WTC11 (cell line): ENCODE results near the gene HEATR5A.
"Not testable (repeated sequence)": the region's sequence is repeated elsewhere in the genome, so short reads cannot be mapped to it uniquely, and the experiment has no call there.

Source experiments
- ATF1 ChIP-seq: sonication (generic); formaldehyde crosslinking; IDR thresholded peaks from 2 replicates; pipeline ENCODE4 v1.8.1; 2023; ENCODE audit warnings: mild to moderate bottlenecking, moderate library complexity, missing genetic modification reagents
- CREB1 ChIP-seq: sonication (generic); formaldehyde crosslinking; IDR thresholded peaks from 2 replicates; pipeline ENCODE4 v1.8.0; 2023; ENCODE audit warnings: mild to moderate bottlenecking, missing genetic modification reagents
- SP1 ChIP-seq: sonication (generic); formaldehyde crosslinking; conservative IDR thresholded peaks from 2 replicates; pipeline ENCODE4 v1.8.1; 2022; ENCODE audit warnings: missing genetic modification reagents
- TP53 ChIP-seq: sonication (generic); formaldehyde crosslinking; IDR thresholded peaks from 2 replicates; pipeline ENCODE4 v1.8.1; 2023; ENCODE audit warnings: mild to moderate bottlenecking, missing genetic modification reagents
- ZNF121 ChIP-seq: sonication (generic); formaldehyde crosslinking; IDR thresholded peaks from 2 replicates; pipeline ENCODE4 v1.8.0; 2023; ENCODE audit warnings: missing genetic modification reagents
- TF ChIP-seq, protein P1 (sequence below): fragments of 200-600 bp; IDR thresholded peaks from 2 replicates; pipeline ENCODE4 v1.8.0; 2022; ENCODE audit warnings: antibody characterized with exemption
- TF ChIP-seq, protein P2 (sequence below): sonication (generic); formaldehyde crosslinking; IDR thresholded peaks from 2 replicates; pipeline ENCODE4 v1.8.1; 2022; ENCODE audit warnings: low read depth, missing genetic modification reagents, borderline replicate concordance
- TF ChIP-seq, protein P3 (sequence below): sonication (generic); formaldehyde crosslinking; IDR thresholded peaks from 2 replicates; pipeline ENCODE4 v1.8.0; 2022; ENCODE audit warnings: mild to moderate bottlenecking, missing genetic modification reagents
- TF ChIP-seq, protein P4 (sequence below): sonication (generic); formaldehyde crosslinking; IDR thresholded peaks from 2 replicates; pipeline ENCODE4 v1.8.1; 2023; ENCODE audit warnings: mild to moderate bottlenecking, missing genetic modification reagents, borderline replicate concordance
- TF ChIP-seq, protein P5 (sequence below): sonication (generic); formaldehyde crosslinking; IDR thresholded peaks from 2 replicates; pipeline ENCODE4 v1.8.1; 2023; ENCODE audit warnings: mild to moderate bottlenecking, missing genetic modification reagents, moderate library complexity
- TF ChIP-seq, protein P6 (sequence below): sonication (generic); formaldehyde crosslinking; IDR thresholded peaks from 2 replicates; pipeline ENCODE4 v1.8.0; 2023; ENCODE audit warnings: missing genetic modification reagents

DNA sequence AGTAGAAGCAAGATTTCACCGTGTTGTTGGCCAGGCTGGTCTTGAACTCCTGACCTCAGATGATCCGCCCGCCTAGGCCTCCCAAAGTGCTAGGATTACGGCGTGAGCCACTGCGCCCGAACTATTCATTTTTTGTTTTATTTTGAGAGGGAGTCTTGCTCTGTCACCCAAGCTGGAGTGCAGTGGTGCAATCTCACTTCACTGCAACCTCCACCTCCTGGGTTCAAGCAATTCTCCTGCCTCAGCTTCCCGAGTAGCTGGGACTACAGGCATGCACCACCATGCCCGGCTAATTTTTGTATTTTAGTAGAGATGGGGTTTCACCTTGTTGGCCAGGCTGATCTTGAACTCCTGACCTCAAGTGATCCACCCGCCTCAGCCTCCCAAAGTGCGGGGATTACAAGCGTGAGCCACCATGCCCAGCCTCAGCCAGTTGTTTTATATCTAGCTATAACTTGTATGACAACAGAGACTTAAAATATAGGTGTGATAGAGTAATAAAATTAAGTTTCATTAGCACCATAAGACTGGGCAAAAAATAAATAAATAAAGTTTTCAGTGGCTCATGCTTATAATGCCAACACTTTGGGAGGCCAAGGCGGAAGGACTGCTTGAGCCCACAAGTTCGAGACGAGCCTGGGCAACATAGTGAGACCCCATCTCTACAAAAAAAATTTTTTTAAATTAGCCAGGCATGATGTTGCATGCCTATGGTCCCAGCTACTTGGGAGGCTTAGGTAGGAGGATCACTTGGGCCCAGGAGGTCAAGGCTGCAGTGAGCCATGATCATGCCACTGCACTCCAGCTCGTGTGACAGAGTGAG is 41.0 kb downstream of the HEATR5A start:
- TF ChIP-seq SP1, ATF1, CREB1, TP53 (CRISPR knock-in tag): not testable (repeated sequence)
- TF ChIP-seq, protein P1, sequence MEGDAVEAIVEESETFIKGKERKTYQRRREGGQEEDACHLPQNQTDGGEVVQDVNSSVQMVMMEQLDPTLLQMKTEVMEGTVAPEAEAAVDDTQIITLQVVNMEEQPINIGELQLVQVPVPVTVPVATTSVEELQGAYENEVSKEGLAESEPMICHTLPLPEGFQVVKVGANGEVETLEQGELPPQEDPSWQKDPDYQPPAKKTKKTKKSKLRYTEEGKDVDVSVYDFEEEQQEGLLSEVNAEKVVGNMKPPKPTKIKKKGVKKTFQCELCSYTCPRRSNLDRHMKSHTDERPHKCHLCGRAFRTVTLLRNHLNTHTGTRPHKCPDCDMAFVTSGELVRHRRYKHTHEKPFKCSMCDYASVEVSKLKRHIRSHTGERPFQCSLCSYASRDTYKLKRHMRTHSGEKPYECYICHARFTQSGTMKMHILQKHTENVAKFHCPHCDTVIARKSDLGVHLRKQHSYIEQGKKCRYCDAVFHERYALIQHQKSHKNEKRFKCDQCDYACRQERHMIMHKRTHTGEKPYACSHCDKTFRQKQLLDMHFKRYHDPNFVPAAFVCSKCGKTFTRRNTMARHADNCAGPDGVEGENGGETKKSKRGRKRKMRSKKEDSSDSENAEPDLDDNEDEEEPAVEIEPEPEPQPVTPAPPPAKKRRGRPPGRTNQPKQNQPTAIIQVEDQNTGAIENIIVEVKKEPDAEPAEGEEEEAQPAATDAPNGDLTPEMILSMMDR = not testable (repeated sequence)
- TF ChIP-seq, protein P2, sequence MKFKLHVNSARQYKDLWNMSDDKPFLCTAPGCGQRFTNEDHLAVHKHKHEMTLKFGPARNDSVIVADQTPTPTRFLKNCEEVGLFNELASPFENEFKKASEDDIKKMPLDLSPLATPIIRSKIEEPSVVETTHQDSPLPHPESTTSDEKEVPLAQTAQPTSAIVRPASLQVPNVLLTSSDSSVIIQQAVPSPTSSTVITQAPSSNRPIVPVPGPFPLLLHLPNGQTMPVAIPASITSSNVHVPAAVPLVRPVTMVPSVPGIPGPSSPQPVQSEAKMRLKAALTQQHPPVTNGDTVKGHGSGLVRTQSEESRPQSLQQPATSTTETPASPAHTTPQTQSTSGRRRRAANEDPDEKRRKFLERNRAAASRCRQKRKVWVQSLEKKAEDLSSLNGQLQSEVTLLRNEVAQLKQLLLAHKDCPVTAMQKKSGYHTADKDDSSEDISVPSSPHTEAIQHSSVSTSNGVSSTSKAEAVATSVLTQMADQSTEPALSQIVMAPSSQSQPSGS (CRISPR knock-in tag) = not testable (repeated sequence)
- TF ChIP-seq ZNF121 (CRISPR knock-in tag) = 0 out of 2 replicates have a peak, but pooled peaks have one; percentile 6
- TF ChIP-seq, protein P3, sequence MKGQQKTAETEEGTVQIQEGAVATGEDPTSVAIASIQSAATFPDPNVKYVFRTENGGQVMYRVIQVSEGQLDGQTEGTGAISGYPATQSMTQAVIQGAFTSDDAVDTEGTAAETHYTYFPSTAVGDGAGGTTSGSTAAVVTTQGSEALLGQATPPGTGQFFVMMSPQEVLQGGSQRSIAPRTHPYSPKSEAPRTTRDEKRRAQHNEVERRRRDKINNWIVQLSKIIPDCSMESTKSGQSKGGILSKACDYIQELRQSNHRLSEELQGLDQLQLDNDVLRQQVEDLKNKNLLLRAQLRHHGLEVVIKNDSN (CRISPR knock-in tag) = not testable (repeated sequence)
- TF ChIP-seq, protein P4, sequence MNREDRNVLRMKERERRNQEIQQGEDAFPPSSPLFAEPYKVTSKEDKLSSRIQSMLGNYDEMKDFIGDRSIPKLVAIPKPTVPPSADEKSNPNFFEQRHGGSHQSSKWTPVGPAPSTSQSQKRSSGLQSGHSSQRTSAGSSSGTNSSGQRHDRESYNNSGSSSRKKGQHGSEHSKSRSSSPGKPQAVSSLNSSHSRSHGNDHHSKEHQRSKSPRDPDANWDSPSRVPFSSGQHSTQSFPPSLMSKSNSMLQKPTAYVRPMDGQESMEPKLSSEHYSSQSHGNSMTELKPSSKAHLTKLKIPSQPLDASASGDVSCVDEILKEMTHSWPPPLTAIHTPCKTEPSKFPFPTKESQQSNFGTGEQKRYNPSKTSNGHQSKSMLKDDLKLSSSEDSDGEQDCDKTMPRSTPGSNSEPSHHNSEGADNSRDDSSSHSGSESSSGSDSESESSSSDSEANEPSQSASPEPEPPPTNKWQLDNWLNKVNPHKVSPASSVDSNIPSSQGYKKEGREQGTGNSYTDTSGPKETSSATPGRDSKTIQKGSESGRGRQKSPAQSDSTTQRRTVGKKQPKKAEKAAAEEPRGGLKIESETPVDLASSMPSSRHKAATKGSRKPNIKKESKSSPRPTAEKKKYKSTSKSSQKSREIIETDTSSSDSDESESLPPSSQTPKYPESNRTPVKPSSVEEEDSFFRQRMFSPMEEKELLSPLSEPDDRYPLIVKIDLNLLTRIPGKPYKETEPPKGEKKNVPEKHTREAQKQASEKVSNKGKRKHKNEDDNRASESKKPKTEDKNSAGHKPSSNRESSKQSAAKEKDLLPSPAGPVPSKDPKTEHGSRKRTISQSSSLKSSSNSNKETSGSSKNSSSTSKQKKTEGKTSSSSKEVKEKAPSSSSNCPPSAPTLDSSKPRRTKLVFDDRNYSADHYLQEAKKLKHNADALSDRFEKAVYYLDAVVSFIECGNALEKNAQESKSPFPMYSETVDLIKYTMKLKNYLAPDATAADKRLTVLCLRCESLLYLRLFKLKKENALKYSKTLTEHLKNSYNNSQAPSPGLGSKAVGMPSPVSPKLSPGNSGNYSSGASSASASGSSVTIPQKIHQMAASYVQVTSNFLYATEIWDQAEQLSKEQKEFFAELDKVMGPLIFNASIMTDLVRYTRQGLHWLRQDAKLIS (CRISPR knock-in tag) = not testable (repeated sequence)
- TF ChIP-seq, protein P5, sequence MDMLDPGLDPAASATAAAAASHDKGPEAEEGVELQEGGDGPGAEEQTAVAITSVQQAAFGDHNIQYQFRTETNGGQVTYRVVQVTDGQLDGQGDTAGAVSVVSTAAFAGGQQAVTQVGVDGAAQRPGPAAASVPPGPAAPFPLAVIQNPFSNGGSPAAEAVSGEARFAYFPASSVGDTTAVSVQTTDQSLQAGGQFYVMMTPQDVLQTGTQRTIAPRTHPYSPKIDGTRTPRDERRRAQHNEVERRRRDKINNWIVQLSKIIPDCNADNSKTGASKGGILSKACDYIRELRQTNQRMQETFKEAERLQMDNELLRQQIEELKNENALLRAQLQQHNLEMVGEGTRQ = not testable (repeated sequence)
- TF ChIP-seq, protein P6, sequence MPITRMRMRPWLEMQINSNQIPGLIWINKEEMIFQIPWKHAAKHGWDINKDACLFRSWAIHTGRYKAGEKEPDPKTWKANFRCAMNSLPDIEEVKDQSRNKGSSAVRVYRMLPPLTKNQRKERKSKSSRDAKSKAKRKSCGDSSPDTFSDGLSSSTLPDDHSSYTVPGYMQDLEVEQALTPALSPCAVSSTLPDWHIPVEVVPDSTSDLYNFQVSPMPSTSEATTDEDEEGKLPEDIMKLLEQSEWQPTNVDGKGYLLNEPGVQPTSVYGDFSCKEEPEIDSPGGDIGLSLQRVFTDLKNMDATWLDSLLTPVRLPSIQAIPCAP (CRISPR knock-in tag) = not testable (repeated sequence)
